GM19193 (cell line): ENCODE results near the gene EPHB3.

Source experiments
- POLR2A ChIP-seq: IDR thresholded peaks from 4 replicates; pipeline ENCODE4 v1.6.1; 2011; ENCODE audit not compliant: insufficient read depth, insufficient read length; ENCODE audit errors: extremely low read depth

EPHB3 gene

GRCh38 chr3:184566441-184567414 is 5.1 kb downstream of the EPHB3 start:
- no peak for TF ChIP-seq POLR2A

GRCh38 chr3:184567946-184568559 is 6.5 kb downstream of the EPHB3 start:
- no peak for TF ChIP-seq POLR2A

- TF ChIP-seq POLR2A: no peak
Observed at GRCh38 chr3:184568560-184568923, 7.0 kb downstream of the EPHB3 start.

GRCh38 chr3:184568924-184569829 is 7.6 kb downstream of the EPHB3 start:
- no peak for TF ChIP-seq POLR2A

DNA sequence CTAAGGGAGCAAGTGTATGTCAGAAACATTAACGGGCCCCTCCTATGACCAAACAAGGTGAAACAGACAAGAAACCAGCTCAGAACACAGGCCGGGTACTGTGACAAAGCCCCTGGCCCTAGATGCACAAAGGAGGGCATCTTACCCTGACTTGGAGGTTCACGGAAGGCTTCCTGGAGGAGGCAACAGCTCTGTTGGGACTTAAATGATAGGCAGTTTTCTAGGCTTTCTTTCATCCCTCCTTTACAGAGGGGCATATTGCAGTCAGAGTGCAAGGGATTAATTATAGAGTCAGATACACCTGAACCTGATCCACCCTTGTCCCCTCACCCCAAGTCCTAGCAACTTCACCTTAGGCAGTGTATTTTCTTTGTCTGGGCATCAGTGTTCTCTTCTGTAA is 8.4 kb downstream of the EPHB3 start:
- TF ChIP-seq POLR2A: no peak

DNA sequence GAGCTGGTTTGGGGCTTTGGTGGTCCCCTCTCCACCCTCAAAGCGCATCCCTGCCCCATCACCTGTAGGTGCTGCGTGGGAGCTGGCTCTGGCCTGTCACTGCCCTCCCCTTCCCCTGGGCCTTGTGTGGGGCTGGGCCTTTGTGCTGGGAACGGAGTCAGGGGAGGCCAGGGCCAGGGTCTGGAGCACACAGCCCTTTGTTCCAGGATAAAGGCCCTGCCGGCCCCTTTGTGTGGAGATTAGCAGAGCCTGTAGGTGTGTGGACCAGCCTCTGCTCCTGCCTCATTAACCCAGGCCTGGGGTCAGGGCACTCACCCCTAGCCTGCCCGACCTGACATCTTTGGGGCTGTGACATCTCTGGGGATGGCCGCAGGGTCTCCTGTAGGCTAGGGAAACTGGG is 8.9 kb downstream of the EPHB3 start:
- TF ChIP-seq POLR2A: no peak

DNA sequence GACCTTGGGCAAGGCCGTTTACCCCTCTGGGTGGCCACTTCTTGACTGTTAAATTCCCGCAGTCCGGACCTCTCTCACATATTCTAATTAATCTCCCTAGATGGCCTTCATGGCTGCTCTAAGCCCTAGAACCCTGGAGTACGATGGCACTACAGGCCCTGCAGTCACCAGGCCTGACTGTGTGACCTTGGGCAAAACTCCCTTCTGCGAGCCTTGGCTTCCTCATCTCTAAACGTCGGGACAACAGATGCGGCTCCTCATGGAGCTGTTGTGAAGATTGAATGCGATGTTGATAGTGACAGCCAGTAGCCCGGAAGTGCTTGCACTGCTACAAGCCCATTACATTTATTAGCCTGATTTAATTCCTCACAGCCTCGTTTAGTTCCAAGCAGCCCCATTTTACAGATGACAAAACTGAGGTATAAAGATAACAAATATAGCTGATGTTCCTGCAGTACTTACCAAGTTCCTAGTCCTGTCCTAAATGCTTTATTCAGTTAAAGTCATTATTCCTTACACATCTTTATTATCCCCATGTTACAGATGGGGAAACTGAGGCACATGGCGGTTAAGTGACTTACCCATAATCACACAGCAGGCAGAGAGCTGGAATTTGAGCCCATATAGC is 10.3 kb downstream of the EPHB3 start:
- TF ChIP-seq POLR2A: no peak

DNA sequence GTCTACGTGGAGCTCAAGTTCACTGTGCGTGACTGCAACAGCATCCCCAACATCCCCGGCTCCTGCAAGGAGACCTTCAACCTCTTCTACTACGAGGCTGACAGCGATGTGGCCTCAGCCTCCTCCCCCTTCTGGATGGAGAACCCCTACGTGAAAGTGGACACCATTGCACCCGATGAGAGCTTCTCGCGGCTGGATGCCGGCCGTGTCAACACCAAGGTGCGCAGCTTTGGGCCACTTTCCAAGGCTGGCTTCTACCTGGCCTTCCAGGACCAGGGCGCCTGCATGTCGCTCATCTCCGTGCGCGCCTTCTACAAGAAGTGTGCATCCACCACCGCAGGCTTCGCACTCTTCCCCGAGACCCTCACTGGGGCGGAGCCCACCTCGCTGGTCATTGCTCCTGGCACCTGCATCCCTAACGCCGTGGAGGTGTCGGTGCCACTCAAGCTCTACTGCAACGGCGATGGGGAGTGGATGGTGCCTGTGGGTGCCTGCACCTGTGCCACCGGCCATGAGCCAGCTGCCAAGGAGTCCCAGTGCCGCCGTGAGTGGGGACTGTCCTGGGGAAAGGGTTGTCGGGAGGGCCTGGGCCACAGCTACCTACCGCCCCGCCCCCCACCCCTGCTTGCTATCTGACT is 11.2 kb downstream of the EPHB3 start:
- TF ChIP-seq POLR2A: no peak

GRCh38 chr3:184574515-184575417 is 13.2 kb downstream of the EPHB3 start:
- TF ChIP-seq POLR2A: no peak

DNA sequence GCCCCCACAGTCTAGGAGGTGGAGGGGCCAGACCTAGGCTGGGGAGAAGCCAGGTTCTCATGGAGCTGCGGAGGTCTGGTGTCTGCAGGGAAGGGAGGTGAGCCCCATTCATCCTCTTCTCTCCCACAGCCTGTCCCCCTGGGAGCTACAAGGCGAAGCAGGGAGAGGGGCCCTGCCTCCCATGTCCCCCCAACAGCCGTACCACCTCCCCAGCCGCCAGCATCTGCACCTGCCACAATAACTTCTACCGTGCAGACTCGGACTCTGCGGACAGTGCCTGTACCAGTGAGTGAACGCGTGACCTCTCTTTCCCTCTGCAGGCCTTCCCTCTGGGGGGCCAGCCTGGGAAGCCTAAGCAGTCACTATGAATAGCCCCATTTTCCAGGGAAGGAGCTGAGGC is 14.1 kb downstream of the EPHB3 start:
- no peak for TF ChIP-seq POLR2A

- TF ChIP-seq POLR2A: no peak
Observed at GRCh38 chr3:184576457-184577240, 15.1 kb downstream of the EPHB3 start.

DNA sequence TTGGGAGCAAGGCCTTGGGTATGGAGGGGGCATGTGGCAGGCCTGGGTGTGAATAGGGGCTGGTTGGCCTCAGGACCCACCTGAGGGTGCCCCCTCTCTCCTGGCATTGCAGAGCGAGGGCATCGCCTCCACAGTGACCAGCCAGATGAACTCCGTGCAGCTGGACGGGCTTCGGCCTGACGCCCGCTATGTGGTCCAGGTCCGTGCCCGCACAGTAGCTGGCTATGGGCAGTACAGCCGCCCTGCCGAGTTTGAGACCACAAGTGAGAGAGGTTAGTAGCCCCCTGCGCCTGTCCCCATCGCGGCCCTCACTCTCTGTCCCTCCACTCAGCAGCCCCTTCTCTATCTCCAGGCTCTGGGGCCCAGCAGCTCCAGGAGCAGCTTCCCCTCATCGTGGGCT is 16.0 kb downstream of the EPHB3 start:
- no peak for TF ChIP-seq POLR2A
